Fibroblast of villous mesenchyme (primary cell): ENCODE results near the gene MYO7B. TPM values are rescaled to one million over a fixed set of nuclear protein-coding genes. Genes with fewer than 3 reads are reported as not detected.
"Not testable (repeated sequence)": the region's sequence is repeated elsewhere in the genome, so short reads cannot be mapped to it uniquely, and the experiment has no call there.

Experiments used
- DNase-seq: peaks from one replicate; pipeline ENCODE4 v3.0.0-alpha.2; 2010; ENCODE audit warnings: low read depth
- H3K4me3 ChIP-seq: 2 replicates; pipeline ENCODE4 v1.5.1; 2011; ENCODE audit warnings: low read depth, mild to moderate bottlenecking, low read length
- CTCF ChIP-seq: IDR thresholded peaks from 2 replicates; pipeline ENCODE4 v1.5.1; 2012; ENCODE audit warnings: low read depth, mild to moderate bottlenecking, low read length; ENCODE audit not compliant: insufficient read depth
- total RNA-seq: library from RNA; depleted of rRNA; stranded (reverse); fragments of >200 nt; gene quantifications from 2 replicates; pipeline ENCODE4 v1.2.3, GENCODE V29; 2012

The MYO7B gene
- total RNA-seq, 1 donor, result 0.86 TPM

- DNase-seq, result no peak
- peak overlapping the region; percentile 71 for H3K4me3 ChIP-seq
- no peak for TF ChIP-seq CTCF
These were observed 8.3 kb upstream of the MYO7B start for GRCh38 chr2:127527001-127527804.

DNA sequence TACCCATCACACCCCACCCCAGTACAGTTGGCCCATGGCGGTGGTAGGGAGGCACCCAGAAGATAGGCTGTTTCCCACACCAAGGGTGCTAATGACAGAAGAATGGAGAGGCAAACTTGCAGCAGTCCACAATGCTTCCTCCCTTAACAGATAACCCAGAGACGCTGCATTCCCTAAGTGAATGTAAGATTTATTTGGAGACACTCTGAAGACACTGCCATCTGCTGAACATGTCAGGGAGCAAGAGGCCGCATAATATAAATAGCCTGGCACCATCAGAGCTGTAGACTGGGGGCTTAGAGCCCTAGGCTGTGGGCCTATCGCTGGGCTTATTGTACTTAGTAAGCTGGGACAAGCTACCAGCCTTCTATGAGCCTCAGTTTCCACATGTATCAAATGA lies 7.0 kb upstream of the MYO7B start:
- no peak for DNase-seq
- no peak for TF ChIP-seq CTCF
- H3K4me3 ChIP-seq, result no peak overlapping the region

- not testable (repeated sequence) for H3K4me3 ChIP-seq, DNase-seq
These were observed 6.1 kb upstream of the MYO7B start for GRCh38 chr2:127529416-127529815.

DNA sequence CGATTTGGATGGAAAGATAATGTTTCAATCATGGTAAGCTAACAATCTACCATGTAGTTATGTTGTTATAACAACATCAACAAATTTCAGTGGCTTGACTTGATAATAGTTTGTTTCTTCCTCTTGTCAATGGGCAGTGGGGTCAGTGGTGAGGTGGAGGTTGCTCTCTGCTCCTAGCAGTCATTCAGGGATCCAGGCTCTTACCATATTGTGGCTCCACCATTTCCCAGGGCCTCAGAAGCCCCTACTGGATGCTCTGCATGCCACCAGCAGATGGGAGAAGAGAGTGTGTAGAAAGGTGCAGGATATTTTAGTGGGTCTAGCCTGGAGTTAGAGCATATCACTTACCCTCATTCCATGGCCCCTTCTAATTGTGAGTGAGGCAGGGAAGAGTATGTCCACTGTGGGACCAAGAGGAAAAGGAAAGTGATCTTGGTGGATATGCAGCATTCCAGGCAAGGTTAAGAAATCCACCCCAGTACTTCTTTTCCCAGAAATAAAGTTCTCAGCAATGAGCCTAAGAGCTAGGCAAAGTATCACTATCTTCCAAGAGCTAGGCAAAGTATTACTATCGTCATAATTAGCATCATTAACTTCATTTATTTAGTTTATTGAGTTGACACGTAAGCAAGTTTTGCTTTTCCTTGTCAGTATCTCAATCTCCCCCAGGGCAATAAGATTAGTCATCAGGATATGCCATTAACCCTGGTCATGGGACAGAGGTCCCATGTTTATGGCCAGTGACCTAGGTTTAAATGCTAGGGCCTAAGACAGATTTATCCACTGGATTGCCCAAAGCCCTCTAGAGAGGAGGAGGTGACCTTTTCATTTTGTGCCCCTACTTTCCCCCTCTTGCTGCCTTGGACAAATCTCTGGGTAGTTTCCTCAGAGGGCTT lies 5.0 kb upstream of the MYO7B start:
- DNase-seq, result peak; percentile 65

DNA sequence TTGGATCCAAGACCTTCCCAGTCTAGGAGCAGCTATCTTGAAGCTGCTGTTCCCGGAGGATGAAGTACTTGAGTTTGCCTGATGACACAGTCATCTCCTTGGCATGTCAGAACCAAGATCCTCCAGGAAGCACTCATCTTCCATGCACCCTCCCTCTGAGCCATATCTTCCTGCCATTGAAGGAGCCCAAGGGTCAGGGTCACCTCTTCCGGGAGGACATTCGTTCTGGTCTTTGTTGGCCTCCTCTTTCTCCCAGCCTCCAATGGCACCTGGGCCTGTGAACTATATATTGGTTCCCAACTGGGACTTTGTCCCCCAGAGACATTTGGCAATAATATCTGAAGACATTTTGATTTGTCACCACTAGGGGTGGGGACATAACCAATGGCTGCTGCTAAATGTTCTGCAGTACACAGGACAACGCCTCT lies 4.2 kb upstream of the MYO7B start:
- no peak for TF ChIP-seq CTCF
- DNase-seq, result no peak
- H3K4me3 ChIP-seq, result no peak overlapping the region

More for the DNA sequence above, 5.0 kb upstream of the MYO7B start:
- TF ChIP-seq CTCF, result no peak
- no peak overlapping the region for H3K4me3 ChIP-seq

GRCh38 chr2:127532296-127532695 lies 3.2 kb upstream of the MYO7B start:
- no peak for DNase-seq
- no peak for TF ChIP-seq CTCF

GRCh38 chr2:127535918-127536317 lies 435 bp downstream of the MYO7B start:
- H3K4me3 ChIP-seq, result no peak overlapping the region
- no peak for DNase-seq
- TF ChIP-seq CTCF, result no peak

More at GRCh38 chr2:127532296-127532695, 3.2 kb upstream of the MYO7B start:
- no peak overlapping the region for H3K4me3 ChIP-seq
